GM23338 (cell line): ENCODE measurements around the gene OR5L1. TPM values are rescaled to one million over a fixed set of nuclear protein-coding genes. Genes with fewer than 3 reads are reported as not detected.

Experiments
- polyA plus RNA-seq: library from polyadenylated mRNA; unstranded; fragments of >200 nt; fragmentation: Nextera tagmentation; extraction: Ambion mirVana; gene quantifications from 2 replicates; pipeline ENCODE4 v1.2.1, GENCODE V29; 2016
- total RNA-seq: library from RNA; depleted of rRNA; stranded (reverse); fragments of >200 nt; shearing (Covaris generic); gene quantifications from 2 replicates; pipeline ENCODE4 v1.2.3, GENCODE V29; 2014; rRNA removed

The OR5L1 gene
- total and polyA plus RNA-seq, 2 experiments from 2014 or later, result not detected

Other genes starting within 250 kb of the OR5L1 start
- not detected in 2 replicates for gene OR4C16, start 239.2 kb upstream of the OR5L1 start, total RNA-seq
- gene OR4C16, start 239.2 kb upstream of the OR5L1 start, polyA plus RNA-seq, result not detected in 2 replicates
- gene OR4C11, start 203.7 kb upstream of the OR5L1 start, total RNA-seq, result not detected in 2 replicates
- not detected in 2 replicates for gene OR4C11, start 203.7 kb upstream of the OR5L1 start, polyA plus RNA-seq
- not detected in 2 replicates for gene OR4P4, start 176.3 kb upstream of the OR5L1 start, total RNA-seq
- not detected in 2 replicates for gene OR4P4, start 176.3 kb upstream of the OR5L1 start, polyA plus RNA-seq
- not detected in 2 replicates for gene OR4S2, start 163.0 kb upstream of the OR5L1 start, total RNA-seq
- gene OR4S2, start 163.0 kb upstream of the OR5L1 start, polyA plus RNA-seq, result not detected in 2 replicates
- gene OR4C6, start 149.2 kb upstream of the OR5L1 start, total RNA-seq, result not detected in 2 replicates
- gene OR4C6, start 149.2 kb upstream of the OR5L1 start, polyA plus RNA-seq, result not detected in 2 replicates
- not detected in 2 replicates for gene OR5D13, start 37.9 kb upstream of the OR5L1 start, total RNA-seq
- gene OR5D13, start 37.9 kb upstream of the OR5L1 start, polyA plus RNA-seq, result not detected in 2 replicates
- not detected in 2 replicates for gene OR5D14, start 15.8 kb upstream of the OR5L1 start, total RNA-seq
- not detected in 2 replicates for gene OR5D14, start 15.8 kb upstream of the OR5L1 start, polyA plus RNA-seq
- gene OR5D18, start 8.3 kb downstream of the OR5L1 start, total RNA-seq, result not detected in 2 replicates
- gene OR5D18, start 8.3 kb downstream of the OR5L1 start, polyA plus RNA-seq, result not detected in 2 replicates
- gene OR5L2, start 15.9 kb downstream of the OR5L1 start, total RNA-seq, result not detected in 2 replicates
- gene OR5L2, start 15.9 kb downstream of the OR5L1 start, polyA plus RNA-seq, result not detected in 2 replicates
- not detected in 2 replicates for gene OR5D16, start 27.4 kb downstream of the OR5L1 start, total RNA-seq
- gene OR5D16, start 27.4 kb downstream of the OR5L1 start, polyA plus RNA-seq, result not detected in 2 replicates
- gene TRIM51, start 71.9 kb downstream of the OR5L1 start, total RNA-seq, result not detected in 2 replicates
- gene TRIM51, start 71.9 kb downstream of the OR5L1 start, polyA plus RNA-seq, result 0.14 and 0.21 TPM in 2 replicates
- gene OR5W2, start 103.2 kb downstream of the OR5L1 start, total RNA-seq, result not detected in 2 replicates
- gene OR5W2, start 103.2 kb downstream of the OR5L1 start, polyA plus RNA-seq, result not detected in 2 replicates
- not detected in 2 replicates for gene OR5I1, start 125.0 kb downstream of the OR5L1 start, total RNA-seq
- not detected in 2 replicates for gene OR5I1, start 125.0 kb downstream of the OR5L1 start, polyA plus RNA-seq
- 0.10 and 0.58 TPM in 2 replicates for gene OR10AG1, start 158.6 kb downstream of the OR5L1 start, total RNA-seq
- 0.06 TPM in 1 of 2 replicates, not detected in the other for gene OR10AG1, start 158.6 kb downstream of the OR5L1 start, polyA plus RNA-seq
- gene OR5F1, start 183.3 kb downstream of the OR5L1 start, total RNA-seq, result not detected in 2 replicates
- not detected in 2 replicates for gene OR5F1, start 183.3 kb downstream of the OR5L1 start, polyA plus RNA-seq
- not detected in 2 replicates for gene OR5AS1, start 216.3 kb downstream of the OR5L1 start, total RNA-seq
- not detected in 2 replicates for gene OR5AS1, start 216.3 kb downstream of the OR5L1 start, polyA plus RNA-seq